ENCODE results near the gene RABGAP1L. TPM values are rescaled to one million over a fixed set of nuclear protein-coding genes. Genes with fewer than 3 reads are reported as not detected.
A peak's percentile ranks its signal among the peaks of the same experiment; 100 is the strongest.

The RABGAP1L gene
- total RNA-seq, 2 donors from 2014 or later = 51.4 to 124 TPM

DNA sequence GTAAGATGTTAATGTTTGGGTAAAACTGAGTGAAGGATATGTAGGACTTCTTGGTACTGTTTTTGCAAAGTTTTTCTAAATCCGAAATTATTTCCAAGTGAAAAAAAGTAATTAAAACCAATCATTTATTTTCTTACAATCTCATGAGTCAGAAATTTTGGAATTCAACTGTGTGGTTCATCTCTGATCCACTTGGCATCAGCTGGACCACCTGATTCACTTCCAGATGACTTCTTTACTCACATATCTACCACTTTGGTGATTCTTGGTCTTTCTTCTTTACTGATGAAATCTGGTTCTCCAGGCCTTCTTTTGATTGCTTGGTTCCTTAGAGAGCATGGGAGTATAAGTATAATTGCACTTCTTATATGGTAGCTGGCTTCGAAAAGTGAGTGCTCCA is 585.6 kb downstream of the RABGAP1L start:
- TF ChIP-seq, protein P1, sequence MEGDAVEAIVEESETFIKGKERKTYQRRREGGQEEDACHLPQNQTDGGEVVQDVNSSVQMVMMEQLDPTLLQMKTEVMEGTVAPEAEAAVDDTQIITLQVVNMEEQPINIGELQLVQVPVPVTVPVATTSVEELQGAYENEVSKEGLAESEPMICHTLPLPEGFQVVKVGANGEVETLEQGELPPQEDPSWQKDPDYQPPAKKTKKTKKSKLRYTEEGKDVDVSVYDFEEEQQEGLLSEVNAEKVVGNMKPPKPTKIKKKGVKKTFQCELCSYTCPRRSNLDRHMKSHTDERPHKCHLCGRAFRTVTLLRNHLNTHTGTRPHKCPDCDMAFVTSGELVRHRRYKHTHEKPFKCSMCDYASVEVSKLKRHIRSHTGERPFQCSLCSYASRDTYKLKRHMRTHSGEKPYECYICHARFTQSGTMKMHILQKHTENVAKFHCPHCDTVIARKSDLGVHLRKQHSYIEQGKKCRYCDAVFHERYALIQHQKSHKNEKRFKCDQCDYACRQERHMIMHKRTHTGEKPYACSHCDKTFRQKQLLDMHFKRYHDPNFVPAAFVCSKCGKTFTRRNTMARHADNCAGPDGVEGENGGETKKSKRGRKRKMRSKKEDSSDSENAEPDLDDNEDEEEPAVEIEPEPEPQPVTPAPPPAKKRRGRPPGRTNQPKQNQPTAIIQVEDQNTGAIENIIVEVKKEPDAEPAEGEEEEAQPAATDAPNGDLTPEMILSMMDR (IDR thresholded peaks at IDR 0.05) = no peak
- TF ChIP-seq POLR2A (IDR thresholded peaks at IDR 0.05) = no peak
- intact Hi-C loops (cut with DNase I) = no loop called here
- DNase-seq (no peak), ATAC-seq (no peak)
- Histone ChIP-seq H3K27ac (no peak overlapping the region), H3K27me3 (no peaks in the 10 kb centered on the region), H3K4me3 (no peak overlapping the region), H3K4me1 (no peaks in the 10 kb centered on the region), H3K9me3 (no peaks in the 10 kb centered on the region), H3K36me3 (replicated peaks in 1 of 2; ENCODE audit: insufficient read depth in 1 of 2, low read depth in 2 of 2) (no peaks in the 10 kb centered on the region)
- WGBS, 2 donors = 59 to 68% methylated on average over 2 of the region's 2 CpGs

DNA sequence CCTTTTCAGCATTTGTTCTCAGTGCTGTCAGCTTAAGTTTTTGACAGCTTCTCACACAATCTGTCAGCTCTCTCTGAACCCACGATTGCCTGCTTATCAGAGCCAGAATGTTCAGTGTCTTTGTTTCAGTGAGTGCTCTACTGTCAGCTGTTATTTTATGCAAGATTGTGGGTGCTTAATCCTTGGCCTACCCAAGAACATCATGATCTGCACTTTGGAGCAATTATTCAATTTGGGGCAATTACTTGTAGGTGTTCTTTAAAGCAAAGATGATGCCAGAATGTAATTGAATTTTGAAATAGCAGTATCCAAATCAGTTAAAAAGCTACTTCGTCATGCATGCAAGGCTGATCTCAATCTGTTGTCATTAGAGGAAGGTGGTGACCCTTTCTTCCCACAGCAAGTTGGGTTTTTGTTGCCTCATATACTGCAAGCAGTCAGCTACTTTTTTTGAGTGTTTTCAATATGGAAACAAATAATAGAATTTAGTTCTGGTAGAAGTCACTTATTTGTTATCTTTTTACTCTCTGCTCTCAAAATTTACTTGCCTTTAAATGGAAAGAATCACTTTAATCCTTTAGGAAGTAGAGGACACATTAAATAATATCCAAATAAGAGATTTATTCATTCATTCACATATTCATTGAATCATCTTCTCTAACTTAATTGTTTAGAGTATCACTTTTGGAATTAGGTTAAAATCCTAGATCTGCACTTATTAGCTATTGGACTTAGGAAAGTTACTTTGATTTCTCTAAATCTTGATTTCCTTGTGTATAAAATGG is 586.9 kb downstream of the RABGAP1L start:
- Histone ChIP-seq H3K27me3 (no peaks in the 10 kb centered on the region), H3K27ac (no peak overlapping the region), H3K9me3 (no peaks in the 10 kb centered on the region), H3K4me3 (no peak overlapping the region), H3K4me1 (no peaks in the 10 kb centered on the region), H3K36me3 (replicated peaks in 1 of 2; ENCODE audit: insufficient read depth in 1 of 2, low read depth in 2 of 2) (no peaks in the 10 kb centered on the region)
- DNase-seq = no peak
- TF ChIP-seq POLR2A (IDR thresholded peaks at IDR 0.05) = no peak
- TF ChIP-seq, protein P1 (IDR thresholded peaks at IDR 0.05) = no peak
- WGBS, 2 donors = 48 to 50% methylated on average over 2 of the region's 2 CpGs
- ATAC-seq = no peak
- intact Hi-C loops (cut with DNase I) = no loop called here

DNA sequence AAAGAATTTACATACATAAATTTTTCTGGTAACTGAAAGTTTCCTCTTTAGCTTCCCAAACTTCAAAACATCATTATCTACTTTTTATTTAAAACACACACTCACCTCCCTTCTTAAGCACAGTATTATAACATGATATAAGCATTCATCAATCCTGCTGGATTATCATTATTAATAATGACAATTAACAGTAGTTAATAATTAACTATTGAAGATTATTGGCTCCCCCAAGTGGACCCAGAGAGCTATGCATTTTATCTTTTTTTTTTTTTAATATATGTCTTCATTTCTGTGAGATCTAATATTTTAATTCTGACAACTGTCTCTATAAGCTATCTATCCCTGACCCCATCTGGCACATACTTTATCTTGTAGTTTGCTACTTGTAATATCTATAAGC is 588.3 kb downstream of the RABGAP1L start:
- Histone ChIP-seq H3K27ac (no peak overlapping the region), H3K4me3 (no peak overlapping the region), H3K27me3 (no peaks in the 10 kb centered on the region), H3K9me3 (no peaks in the 10 kb centered on the region), H3K36me3 (replicated peaks in 1 of 2; ENCODE audit: insufficient read depth in 1 of 2, low read depth in 2 of 2) (no peaks in the 10 kb centered on the region), H3K4me1 (no peaks in the 10 kb centered on the region)
- intact Hi-C loops (cut with DNase I) = no loop called here
- no peak for TF ChIP-seq POLR2A (IDR thresholded peaks at IDR 0.05)
- TF ChIP-seq, protein P1 (IDR thresholded peaks at IDR 0.05) = peak in 1 of 7 experiments; percentile 10
- DNase-seq (no peak), ATAC-seq (no peak)

DNA sequence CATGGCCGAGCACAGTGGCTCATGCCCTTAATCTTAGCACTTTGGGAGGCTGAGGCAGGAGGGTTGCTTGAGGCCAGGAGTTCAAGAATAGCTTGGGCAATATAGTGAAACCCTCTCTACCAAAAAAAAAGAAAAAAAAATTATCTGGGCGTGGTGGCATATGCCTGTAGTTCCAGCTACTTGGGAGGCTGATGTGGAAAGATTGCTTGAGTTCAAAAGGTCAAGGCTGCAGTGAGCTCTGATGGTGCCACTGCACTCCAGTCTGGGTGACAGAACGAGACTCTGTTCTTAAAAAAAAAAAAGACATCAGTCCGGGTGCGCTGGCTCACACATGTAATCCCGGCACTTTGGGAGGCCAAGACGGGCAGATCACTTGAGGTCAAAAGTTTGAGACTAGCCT is 589.3 kb downstream of the RABGAP1L start:
- intact Hi-C loops (cut with DNase I) = no loop called here
- Histone ChIP-seq H3K27me3 (no peaks in the 10 kb centered on the region), H3K4me3 (no peak overlapping the region), H3K9me3 (no peaks in the 10 kb centered on the region), H3K27ac (no peak overlapping the region), H3K36me3 (replicated peaks in 1 of 2; ENCODE audit: insufficient read depth in 1 of 2, low read depth in 2 of 2) (no peaks in the 10 kb centered on the region), H3K4me1 (no peaks in the 10 kb centered on the region)
- no peak for DNase-seq
- ATAC-seq = no peak
- TF ChIP-seq POLR2A (IDR thresholded peaks at IDR 0.05) = no peak
- TF ChIP-seq, protein P1 (IDR thresholded peaks at IDR 0.05) = no peak
- WGBS, 2 donors = 85 to 93% methylated on average over 7 of the region's 7 CpGs

DNA sequence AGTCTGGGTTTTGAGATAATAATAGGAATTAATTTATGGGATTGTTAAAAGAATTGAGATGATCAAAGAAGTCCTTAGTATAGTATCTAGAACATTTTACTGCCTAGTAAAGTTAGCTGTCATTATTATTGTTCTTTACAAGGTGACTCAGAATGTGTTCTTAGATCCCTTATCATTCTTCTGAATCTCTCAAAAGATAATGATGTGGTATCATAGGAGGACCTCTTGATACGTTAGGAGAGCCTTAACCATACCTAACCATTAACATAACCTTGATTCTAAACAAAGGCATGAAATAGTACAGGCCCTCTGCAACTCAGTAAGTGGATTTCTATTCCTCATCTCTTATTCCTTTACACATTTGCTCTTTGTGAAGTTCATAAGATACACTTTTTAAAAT is 593.8 kb downstream of the RABGAP1L start:
- no peak for DNase-seq
- Histone ChIP-seq H3K4me1 (no peaks in the 10 kb centered on the region), H3K36me3 (replicated peaks in 1 of 2; ENCODE audit: insufficient read depth in 1 of 2, low read depth in 2 of 2) (no peaks in the 10 kb centered on the region), H3K4me3 (no peak overlapping the region), H3K9me3 (no peaks in the 10 kb centered on the region), H3K27me3 (no peaks in the 10 kb centered on the region), H3K27ac (no peak overlapping the region)
- ATAC-seq = no peak
- no peak for TF ChIP-seq POLR2A (IDR thresholded peaks at IDR 0.05)
- TF ChIP-seq, protein P1 (IDR thresholded peaks at IDR 0.05) = no peak
- 71 to 76% methylated on average over 1 of the region's 1 CpG for WGBS, 2 donors
- intact Hi-C loops (cut with DNase I) = no loop called here

Data from body of pancreas (tissue), 4 donors.